ENCODE measurements around the gene UBIAD1.

UBIAD1 gene

GRCh38 chr1:11334261-11334804 lies 61.3 kb downstream of the UBIAD1 start:
- no peak for TF ChIP-seq CTCF (IDR thresholded peaks at IDR 0.05)
- peaks cover 0 to 74% of the 10 kb centered on the region in 2 donors for H3K27me3 ChIP-seq
- intact Hi-C loops (cut with DNase I; ENCODE audit: low total_unique reads), result no loop called here
- H3K9me3 ChIP-seq, result no peaks in the 10 kb centered on the region
- no peak for DNase-seq
- no peaks in the 10 kb centered on the region for H3K36me3 ChIP-seq
- H3K4me1 ChIP-seq, result no peaks in the 10 kb centered on the region
- no peak overlapping the region for H3K27ac ChIP-seq
- no peak overlapping the region for H3K4me3 ChIP-seq

DNA sequence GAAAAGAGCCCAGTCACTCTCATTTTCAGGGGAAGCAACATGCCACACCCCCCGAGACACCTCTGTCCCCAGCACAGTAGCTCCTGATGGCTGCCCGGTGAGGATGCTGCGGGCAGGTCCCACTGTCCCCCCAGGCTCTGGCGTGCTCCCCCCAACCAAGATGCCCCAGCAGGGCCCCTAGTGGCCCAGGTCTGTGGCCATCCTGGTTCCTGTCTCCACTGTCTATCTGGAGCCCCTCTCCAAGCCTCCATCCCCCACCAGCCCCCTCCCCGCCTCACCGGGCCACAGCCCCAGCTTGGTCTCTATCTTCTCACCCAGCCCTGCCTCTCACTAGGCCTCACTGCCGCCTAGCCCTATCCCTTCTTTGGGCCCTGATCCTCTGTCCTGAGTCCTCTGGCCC lies 61.8 kb downstream of the UBIAD1 start:
- no peak for TF ChIP-seq CTCF (IDR thresholded peaks at IDR 0.05)
- no peak overlapping the region for H3K4me3 ChIP-seq
- H3K27me3 ChIP-seq, result peaks cover 0 to 72% of the 10 kb centered on the region in 2 donors
- H3K36me3 ChIP-seq, result no peaks in the 10 kb centered on the region
- intact Hi-C loops (cut with DNase I; ENCODE audit: low total_unique reads), result no loop called here
- no peaks in the 10 kb centered on the region for H3K4me1 ChIP-seq
- no peak overlapping the region for H3K27ac ChIP-seq
- DNase-seq, result no peak
- H3K9me3 ChIP-seq, result no peaks in the 10 kb centered on the region

- H3K27me3 ChIP-seq, result peaks cover 0 to 71% of the 10 kb centered on the region in 2 donors
- H3K27ac ChIP-seq, result no peak overlapping the region
- no peak overlapping the region for H3K4me3 ChIP-seq
- H3K36me3 ChIP-seq, result no peaks in the 10 kb centered on the region
- no peak for DNase-seq
- no peaks in the 10 kb centered on the region for H3K4me1 ChIP-seq
- intact Hi-C loops (cut with DNase I; ENCODE audit: low total_unique reads), result no loop called here
- H3K9me3 ChIP-seq, result no peaks in the 10 kb centered on the region
- no peak for TF ChIP-seq CTCF (IDR thresholded peaks at IDR 0.05)
These were observed 62.5 kb downstream of the UBIAD1 start for GRCh38 chr1:11335417-11336056.

DNA sequence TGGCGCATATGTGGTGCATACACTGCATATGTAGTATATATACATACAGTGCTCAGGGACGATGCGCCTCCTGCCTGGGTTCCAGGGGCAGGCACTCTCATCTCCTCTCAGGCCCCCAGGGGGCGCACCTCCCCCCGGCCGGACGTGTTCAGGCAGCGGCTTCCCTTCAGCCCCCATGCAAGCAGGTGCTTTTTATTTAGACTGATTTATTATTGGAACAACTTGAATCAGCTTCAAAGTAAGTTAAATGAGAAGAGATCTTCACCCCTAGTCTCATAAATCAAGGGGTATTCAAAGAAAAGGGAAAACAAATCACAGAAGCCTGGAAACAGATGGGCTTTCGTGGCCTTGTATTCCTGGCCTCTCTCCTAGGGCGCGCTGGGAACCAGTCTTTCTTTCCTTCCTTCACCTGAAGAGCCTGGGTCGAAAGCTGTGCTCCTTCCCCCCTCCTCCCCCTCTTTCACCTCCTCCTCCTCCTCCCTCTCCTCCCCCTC lies 64.6 kb downstream of the UBIAD1 start:
- Histone ChIP-seq H3K27ac (no peak overlapping the region), H3K36me3 (no peaks in the 10 kb centered on the region), H3K9me3 (no peaks in the 10 kb centered on the region), H3K4me3 (no peak overlapping the region), H3K27me3 (peaks cover 0 to 82% of the 10 kb centered on the region in 2 donors), H3K4me1 (no peaks in the 10 kb centered on the region)
- TF ChIP-seq CTCF (IDR thresholded peaks at IDR 0.05), result peak; percentile 43 to 45
- intact Hi-C loops (cut with DNase I; ENCODE audit: low total_unique reads), result no loop called here
- DNase-seq, result peak in 1 of 2 donors; percentile 28

Data from tibial artery (tissue), 4 donors.